GM18499 (cell line): Measurements from ENCODE around the gene ZNF79.
"Not testable (repeated sequence)": the region's sequence is repeated elsewhere in the genome, so short reads cannot be mapped to it uniquely, and the experiment has no call there.

Experiments used
- ATAC-seq: cut with Tn5 transposase; IDR thresholded peaks from one replicate; pipeline ENCODE4 v1.9.1; 2021; ENCODE audit warnings: moderate number of reproducible peaks; ENCODE audit not compliant: insufficient read depth, unreplicated experiment

ZNF79 gene

DNA sequence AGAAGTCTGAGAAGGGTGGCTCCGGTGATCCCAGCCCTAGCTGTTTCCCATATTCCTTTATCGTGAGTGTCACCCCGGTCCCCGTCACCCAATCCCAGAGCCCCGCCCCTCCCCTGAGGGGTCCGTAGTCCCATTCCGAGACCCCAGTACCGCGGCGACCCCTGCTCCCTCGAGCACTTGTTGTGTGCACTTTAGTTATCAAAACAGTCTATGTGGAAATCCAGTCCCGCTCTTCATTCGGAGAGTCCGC is 27.4 kb downstream of the ZNF79 start:
- ATAC-seq = no peak

DNA sequence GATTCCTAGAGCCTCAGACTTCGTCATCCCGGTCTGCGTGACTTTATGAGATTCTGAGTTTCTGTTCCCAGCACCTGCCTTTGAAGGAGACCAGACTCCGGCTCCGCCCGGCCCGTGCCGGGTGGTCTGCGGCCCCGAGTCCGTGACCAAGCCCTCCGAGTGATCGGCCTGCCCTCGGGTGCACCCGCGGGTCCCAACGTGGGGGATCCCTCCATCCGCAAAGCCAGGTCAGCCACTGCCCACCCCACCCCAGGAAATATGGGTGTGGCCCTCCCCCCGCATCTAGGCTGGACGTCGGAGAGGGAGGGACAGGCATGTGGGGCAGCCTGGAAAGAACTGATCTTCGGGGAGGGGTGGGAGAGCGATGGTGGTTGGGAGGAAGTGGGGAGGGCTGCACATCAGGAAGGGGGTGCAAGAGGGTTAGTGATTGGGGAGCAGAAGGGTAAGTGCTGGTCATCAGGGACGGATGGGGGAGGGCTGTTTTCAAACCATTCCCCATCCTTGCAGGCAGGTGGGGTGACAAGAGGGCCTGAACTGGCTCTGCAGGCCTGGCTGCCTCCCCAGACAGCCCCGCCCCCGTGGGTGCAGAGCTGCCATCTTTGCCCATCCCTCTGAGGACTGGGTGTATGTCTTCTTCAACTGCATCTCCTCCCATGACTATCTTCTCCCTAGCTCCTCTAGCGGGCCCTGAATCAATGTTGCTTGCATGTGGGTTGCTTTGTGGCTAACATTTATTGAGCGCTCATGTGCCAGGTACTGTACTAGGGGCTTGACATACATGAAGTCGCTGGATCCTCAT is 27.9 kb downstream of the ZNF79 start:
- ATAC-seq = no peak

DNA sequence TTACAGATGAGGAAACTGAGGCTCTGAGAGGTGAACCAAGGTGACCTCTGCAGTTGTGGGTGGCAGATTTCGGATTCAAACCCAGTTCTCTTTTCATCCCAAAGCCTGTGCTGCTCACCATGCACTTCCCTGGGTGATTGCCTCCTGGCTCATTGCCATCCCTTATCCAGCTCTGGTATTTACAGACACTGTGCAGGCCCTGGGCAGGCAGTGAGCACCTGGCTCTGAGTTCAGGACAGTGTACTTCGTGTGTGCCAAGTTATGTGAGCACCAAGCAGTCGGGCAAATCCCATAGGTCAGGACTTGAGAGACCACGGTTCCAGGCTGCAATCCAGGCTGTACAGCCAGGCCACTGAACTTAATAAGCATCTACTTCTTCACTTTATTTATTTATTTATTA is 28.5 kb downstream of the ZNF79 start:
- ATAC-seq = no peak

DNA sequence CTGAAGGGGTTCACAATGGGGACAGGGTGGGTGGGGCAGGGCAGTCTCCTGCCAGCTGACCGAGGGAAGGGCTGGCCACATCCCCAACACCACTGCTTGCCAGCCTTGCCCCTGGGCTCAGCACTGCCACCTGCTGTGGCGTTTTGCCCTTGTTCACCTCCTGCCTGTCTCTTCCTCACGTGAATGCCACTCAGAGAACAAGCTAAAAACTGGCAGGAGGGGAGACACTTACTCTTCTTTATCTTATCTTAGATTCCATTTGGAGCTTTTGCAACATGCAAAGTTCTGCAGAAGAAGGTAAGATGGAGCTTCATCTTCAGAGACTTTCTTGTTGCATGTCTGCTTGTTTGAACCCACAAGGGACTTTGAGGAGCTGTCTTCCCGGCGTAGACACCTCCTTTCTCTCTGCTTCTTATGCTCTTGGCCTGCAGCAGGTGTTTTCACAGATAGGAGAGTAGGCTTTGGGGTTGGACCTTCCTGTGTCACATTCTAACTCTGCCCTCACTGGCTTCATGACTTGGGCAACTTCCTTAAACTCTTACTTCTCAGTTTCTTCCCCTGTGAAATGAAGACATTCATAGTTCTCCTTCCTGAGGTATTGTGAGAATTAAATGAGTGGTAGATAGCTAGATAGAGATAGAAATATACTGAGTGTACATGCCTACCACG is 31.3 kb downstream of the ZNF79 start:
- no peak for ATAC-seq

DNA sequence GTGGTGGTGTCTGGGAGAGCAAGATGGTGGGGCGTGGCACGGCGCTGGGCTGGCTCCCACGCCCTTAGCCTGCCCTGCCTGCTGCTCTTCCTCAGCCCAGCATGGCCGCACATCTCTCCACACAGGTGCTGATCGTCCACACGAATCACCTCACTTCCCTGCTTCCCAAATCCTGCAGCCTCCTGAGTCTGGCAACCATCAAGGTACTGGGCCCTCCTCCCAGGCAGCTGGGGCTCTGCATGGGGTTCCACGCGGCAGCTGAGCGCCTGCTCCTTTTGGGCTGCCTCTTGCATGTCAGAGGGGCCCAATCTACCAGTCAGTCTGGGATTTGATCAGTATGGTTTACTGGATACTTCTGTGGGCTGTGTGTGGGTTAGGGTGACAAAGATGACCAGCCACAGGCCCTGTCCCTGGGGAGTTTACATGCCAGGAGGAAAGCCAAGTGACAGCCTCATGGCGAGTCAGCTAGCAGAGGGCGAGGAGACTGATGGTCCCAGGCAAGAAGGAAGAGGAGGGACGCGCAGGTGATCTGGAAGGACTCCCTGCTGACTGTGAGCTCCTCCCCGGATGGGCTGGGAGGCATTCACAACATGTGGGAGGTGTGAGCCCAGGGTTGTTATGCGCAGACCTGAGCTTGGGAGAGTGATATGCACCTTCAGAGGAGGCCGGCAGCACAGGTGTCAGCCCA is 33.2 kb downstream of the ZNF79 start:
- ATAC-seq = no peak

DNA sequence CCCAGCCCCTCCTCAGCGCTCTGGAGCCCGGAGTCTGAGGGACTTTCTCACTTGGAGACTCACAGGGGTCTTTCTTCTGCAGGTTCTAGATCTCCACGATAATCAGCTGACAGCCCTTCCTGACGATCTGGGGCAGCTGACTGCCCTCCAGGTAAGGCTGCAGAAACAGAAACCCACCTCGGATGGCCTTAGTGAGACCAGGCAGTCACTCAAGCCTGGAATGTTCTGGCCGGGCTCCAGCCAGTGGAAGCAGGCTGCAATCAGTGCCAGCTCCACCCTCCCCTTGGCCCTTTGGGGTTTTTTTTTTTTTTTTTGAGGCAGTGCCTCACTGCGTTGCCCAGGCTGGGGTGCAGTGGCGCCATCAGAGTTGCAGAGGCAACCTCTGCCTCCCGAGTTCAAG is 34.7 kb downstream of the ZNF79 start:
- ATAC-seq = no peak

DNA sequence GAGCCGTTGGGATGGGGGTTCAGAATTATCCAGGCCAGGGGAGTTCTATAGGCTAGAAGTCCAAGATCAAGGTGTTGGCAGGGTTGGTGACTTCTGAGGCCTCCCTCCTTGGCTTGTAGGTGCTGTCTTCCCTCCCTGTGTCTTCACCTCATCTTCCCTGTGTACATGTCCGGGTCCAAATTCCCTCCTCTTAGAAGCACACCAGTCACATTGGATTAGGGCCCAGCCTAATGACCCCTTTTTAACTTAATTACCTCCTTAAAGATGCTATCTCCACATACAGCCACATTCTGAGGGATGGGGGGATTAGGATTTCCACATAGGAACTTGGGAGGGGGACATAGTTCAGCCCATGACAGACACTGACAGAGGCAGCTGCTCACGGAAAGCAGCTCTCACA is 39.2 kb downstream of the ZNF79 start:
- no peak for ATAC-seq

DNA sequence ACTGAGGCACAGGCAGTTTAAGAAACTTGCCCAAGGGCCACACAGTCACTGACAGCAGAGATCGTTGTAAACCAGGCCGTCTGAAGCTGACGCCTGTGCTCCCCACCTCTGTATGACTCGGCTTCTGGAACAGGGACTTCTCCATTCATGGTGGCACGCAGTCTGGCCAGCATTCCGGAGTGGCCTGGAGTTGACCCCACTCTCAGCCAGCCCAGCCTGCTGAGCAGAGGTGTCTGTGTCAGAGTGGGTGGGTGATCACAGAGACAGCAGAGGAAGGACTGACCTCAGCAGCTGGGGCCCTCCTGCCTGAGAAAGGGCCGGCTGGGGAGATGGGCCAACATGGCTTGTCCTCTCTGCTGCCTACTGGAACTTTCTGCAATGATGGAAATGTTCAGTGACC is 39.7 kb downstream of the ZNF79 start:
- ATAC-seq = no peak

DNA sequence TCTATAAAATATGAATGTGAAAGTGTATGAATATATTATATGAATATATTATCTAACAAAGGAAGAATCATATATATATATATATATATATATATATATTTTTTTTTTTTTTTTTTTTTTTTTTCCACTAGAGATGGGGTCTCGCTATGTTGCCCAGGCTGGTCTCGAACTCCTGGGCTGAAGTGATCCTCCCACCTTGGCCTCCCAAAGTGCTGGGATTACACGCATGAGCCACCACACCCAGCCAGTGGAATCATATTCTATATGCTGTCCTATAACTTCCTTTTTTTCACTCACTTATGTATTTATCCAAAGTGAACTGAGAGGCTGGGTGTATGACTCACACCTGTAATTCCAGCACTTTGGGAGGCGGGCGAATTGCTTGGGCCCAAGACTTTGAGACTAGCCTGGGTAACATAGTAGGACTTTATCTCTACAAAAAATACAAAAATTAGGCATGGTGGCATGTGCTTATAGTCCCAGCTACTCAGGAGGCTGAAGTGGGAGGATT is 42.3 kb downstream of the ZNF79 start:
- not testable (repeated sequence) for ATAC-seq

DNA sequence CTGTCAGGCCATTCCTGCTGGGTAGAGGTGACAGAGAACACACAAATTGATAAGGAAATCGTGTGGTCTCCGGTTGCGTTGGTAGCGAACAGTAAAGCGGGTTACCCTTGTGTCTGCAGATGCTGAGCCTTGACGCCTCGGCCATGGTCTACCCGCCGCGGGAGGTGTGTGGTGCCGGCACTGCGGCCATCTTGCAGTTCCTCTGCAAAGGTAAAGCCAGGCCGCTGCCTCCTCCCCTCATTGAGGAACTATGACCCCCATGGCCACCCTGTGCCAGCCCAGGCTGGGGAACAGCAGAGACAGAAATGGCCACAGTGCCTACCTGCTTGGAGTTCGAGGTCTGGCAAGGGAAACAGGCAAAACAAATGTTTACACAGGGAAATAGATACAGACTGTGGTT is 43.4 kb downstream of the ZNF79 start:
- ATAC-seq = no peak

DNA sequence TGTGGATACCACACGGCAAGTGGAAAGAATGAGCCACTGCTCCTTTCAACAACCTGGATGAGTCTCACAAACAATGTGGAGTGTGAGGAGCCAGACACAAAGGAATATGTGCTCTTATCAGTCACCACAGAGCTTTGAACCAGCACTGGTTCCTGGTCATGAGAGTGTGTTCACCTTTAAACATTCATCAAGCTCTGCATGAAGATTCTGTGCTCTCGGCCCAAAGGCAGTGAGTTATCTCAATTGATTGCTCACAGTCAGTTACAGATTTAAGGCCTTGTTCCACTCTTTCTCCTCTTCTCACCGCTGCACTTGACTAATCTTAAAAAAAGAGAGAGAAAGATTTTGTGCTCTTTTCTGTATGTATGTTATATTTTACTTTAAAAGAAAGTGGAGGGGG is 46.5 kb downstream of the ZNF79 start:
- no peak for ATAC-seq

DNA sequence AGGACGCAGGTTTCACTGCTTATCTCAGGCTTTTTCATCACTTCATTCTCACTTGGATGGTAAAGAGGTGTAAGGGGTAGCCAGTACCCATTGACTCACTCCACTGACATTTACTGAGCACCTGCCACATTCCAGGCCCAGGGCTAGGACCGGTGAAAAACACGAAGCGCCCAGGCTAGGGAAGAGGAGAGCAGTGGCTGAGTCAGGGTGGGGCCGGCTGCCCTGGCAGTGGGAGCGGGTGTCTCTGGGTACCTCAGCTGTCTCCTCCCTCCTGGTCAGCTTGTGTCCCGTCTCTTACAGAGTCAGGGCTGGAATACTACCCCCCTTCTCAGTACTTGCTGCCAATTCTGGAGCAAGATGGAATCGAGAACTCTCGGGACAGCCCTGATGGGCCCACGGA is 49.3 kb downstream of the ZNF79 start:
- no peak for ATAC-seq

DNA sequence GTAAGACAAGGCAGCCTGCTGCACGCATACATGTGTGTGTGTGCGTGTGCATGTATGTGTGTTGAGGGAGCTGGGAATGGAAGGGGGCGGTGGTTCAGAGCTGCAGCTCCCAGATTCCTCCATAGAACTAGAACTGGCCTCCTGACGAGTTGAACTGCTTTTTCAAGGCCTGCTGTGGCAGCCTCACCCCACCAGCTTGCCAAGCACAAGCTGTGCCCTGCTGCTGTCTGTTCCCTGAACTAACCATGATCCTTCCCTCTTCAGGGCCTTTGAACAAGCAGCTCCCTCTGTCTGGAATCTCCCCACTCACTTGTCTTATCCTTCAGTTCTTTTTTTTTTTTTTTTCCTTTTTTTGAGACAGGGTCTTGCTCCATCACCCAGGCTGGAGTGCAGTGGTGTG is 49.8 kb downstream of the ZNF79 start:
- ATAC-seq = no peak

DNA sequence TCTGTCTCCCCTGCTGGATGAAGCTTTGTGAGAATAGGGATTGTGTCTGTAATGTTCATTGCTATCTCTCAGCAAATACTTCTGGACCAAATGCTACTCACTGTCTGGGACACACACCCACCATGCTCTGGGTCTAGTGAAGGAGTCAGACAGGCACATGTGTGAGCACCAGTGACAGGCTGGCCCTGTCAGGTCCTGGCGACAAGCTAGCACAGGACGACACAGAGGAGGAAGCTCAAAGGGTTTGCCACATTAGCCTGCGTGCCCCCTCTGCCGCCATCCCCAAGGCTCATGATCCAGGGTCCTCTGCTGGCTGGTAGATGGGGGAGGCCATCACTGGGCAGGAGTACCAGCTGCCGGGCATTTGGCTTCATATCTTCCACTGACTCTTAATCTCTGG is 50.4 kb downstream of the ZNF79 start:
- no peak for ATAC-seq

DNA sequence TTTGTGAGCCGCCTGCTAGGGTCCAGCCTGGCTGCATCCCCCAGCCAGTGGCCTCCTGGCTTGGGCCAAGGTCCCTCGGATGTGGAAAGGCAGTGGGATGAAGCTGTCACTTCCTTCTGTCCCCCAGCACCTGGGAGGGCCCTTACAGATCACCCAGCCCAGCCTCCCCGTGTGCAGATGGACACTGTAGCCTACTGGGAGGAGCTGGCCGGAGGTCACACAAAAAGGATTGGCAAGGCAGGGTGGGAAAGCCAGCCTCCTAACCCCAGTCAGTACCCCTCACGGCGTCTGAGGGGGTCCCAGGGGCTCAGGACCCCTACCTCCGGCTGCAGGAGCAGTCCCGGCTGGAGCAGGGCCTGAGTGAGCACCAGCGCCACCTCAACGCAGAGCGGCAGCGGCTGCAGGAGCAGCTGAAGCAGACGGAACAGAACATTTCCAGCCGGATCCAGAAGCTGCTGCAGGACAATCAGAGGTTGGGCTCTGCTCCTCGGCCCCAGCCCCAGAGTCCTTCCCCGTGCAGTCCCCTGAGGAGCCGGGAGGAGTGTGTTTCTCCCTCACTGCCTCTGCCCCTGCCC is 55.4 kb downstream of the ZNF79 start:
- no peak for ATAC-seq

DNA sequence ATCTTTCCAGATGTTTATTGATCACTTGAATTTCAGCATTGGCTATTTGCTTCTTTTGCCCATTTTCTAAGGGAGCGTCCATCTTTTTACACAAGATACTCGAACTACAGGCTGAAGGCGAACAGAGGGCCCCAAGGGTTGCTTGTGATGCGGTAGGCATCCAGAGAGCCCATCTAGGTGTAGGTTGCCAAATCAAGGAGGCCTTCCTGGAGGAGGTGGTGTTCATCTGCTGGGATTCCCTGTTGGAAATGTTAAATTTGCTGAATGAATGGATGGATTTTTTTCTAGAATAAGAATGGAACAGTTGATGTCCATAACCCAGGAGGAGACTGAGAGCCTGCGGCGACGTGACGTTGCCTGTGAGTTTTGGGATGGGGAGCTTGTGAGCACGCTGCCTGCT is 58.5 kb downstream of the ZNF79 start:
- no peak for ATAC-seq

DNA sequence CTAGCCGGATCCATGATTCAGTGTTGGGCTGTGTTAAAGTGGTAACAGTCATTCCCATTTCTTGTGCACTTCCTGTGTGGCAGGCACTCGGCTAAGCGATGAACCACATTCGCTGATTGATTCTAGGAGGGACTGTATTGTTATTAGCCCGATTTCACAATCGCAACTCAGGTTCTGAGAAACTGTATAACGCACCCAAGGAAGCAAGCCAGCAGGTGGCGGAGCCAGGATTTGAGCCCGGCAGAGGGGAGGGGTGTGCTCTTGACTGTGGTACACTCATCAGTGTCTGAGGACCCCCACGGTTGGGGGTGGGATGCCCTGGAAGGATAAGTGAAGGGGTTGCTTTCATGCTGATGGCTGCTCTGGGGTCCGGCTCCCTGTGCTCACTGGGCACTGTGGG is 61.8 kb downstream of the ZNF79 start:
- no peak for ATAC-seq

DNA sequence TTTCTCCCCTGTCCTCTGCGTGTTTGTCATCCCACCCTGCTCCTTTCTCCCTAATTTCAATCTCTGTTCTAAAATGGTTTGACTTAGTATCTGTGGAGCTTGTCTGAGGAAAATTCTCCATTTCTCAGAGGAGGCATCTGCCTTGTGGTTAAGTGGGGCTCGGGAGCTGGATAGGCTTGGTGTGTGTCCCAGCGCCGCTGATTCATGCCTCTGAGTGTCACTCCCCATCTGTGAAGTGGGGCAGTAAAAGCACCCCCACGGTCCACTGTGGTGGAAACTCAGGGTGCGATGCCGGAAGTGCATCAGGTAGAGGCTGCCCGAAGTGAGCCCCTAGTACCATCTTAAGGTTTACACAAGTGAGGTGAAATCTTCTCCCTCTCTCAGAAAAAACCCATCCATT is 64.8 kb downstream of the ZNF79 start:
- no peak for ATAC-seq

DNA sequence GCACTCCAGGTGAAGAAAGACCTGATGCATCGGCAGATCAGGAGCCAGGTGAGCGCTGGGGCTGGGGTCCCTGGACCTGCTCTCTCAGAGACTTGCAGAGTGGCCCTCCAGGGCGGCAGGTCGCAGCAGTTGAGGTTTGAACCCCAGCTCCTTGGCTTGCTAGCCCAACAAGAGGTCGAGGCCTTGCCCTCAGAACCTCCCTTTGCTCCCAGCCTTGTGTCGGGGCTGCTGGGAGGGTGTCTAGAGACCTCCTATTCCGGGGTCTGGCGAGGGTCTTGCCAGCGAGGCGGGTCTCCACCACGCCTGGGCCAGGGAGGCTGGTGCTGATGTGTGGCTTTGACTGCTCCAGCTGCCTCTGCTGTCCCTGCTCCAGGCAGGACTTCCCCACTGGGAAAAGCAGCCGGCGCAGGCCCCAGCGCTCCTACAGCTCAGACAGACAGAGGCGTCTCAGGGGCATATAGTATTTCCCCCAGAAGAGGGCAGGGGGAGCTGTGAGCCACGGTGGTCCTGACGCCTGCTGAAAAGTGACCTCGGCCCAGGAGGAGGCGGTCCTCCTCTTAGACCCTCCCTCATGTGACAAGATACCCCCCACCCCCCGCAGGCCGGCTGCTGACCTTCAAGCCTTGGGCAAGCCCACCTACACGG is 65.4 kb downstream of the ZNF79 start:
- no peak for ATAC-seq

DNA sequence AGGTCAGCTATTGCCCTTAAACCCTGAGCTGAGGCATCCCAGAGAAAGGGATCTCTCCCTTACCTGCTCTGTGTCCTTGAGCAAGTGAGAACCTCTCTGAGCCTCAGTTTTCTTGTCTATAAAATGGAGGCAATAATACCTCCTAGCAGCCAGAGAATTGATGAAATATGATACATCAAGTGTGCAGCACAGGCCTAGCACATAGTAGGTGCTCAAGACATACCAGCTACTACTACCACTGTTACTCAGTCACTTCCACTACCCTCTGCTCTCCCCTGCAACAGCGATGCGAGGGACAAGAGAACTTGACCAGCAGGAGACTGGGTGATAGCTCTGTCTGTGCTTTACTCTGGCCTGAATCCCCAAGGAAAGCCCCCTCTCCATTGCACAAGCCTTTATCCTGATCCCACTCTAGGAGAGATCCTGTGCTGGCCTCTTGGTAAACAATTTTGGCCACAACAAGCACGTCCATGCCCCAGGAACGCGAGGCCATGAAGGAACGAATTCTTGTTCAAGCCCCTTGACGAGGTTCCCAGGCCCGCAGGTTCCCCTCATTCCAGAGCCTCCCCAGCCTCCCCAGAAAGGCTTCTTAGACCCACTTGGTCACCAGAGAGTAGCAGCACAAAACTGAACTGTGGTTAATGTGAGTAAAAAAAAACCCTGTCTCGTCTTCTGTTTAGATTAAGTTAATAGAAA is 66.5 kb downstream of the ZNF79 start:
- ATAC-seq = no peak
